GM18907 (cell line): ENCODE data around the gene ZNF827.

Experiments used
- ATAC-seq: cut with Tn5 transposase; IDR thresholded peaks from one replicate; pipeline ENCODE4 v1.9.1; 2021; ENCODE audit warnings: mild to moderate bottlenecking, moderate library complexity; ENCODE audit not compliant: unreplicated experiment

ZNF827 gene

GRCh38 chr4:145895056-145895455 lies 43.6 kb downstream of the ZNF827 start:
- ATAC-seq: no peak

GRCh38 chr4:145891958-145892357 lies 46.7 kb downstream of the ZNF827 start:
- ATAC-seq: no peak

- ATAC-seq: no peak
Measured at GRCh38 chr4:145890689-145891088, 47.9 kb downstream of the ZNF827 start.

GRCh38 chr4:145888393-145888792 lies 50.2 kb downstream of the ZNF827 start:
- ATAC-seq: no peak

- peak; percentile 52 for ATAC-seq
Measured at GRCh38 chr4:145887241-145887991, 51.2 kb downstream of the ZNF827 start.

- ATAC-seq: no peak
Measured at GRCh38 chr4:145886871-145887240, 51.8 kb downstream of the ZNF827 start.

- ATAC-seq: no peak
Measured at GRCh38 chr4:145885666-145886065, 53.0 kb downstream of the ZNF827 start.

- ATAC-seq: no peak
Measured at GRCh38 chr4:145884775-145885174, 53.8 kb downstream of the ZNF827 start.

- ATAC-seq: no peak
Measured at GRCh38 chr4:145883101-145883694, 55.4 kb downstream of the ZNF827 start.

- no peak for ATAC-seq
Measured at GRCh38 chr4:145882604-145883003, 56.0 kb downstream of the ZNF827 start.

GRCh38 chr4:145881989-145882388 lies 56.6 kb downstream of the ZNF827 start:
- ATAC-seq: peak; percentile 76

- peak; percentile 77 for ATAC-seq
Measured at GRCh38 chr4:145881576-145881975, 57.0 kb downstream of the ZNF827 start.

- ATAC-seq: no peak
Measured at GRCh38 chr4:145880355-145880960, 58.2 kb downstream of the ZNF827 start.

GRCh38 chr4:145879598-145879997 lies 59.0 kb downstream of the ZNF827 start:
- ATAC-seq: no peak

GRCh38 chr4:145878501-145879435 lies 59.9 kb downstream of the ZNF827 start:
- ATAC-seq: no peak

GRCh38 chr4:145876531-145877180 lies 62.0 kb downstream of the ZNF827 start:
- no peak for ATAC-seq

- no peak for ATAC-seq
Measured at GRCh38 chr4:145873901-145874300, 64.7 kb downstream of the ZNF827 start.

GRCh38 chr4:145871209-145871608 lies 67.4 kb downstream of the ZNF827 start:
- no peak for ATAC-seq

GRCh38 chr4:145870155-145871020 lies 68.2 kb downstream of the ZNF827 start:
- ATAC-seq: peak; percentile 41
